Right lobe of liver (tissue), 4 donors: ENCODE data around the gene RNF19B.

Experiments used
- POLR2A ChIP-seq: fragments of 450-650 bp; IDR thresholded peaks from one replicate; pipeline ENCODE4 v1.6.1; 2017; ENCODE audit warnings: antibody characterized with exemption, mild to moderate bottlenecking
- TF ChIP-seq, protein P1 (sequence below), 4 donors: fragments of 200-600 bp in 3 of 4; fragments of 450-650 bp in 1 of 4; IDR thresholded peaks; one replicate each; pipeline versions ENCODE4 v1.5.1 to v1.8.0; 2016 to 2022; ENCODE audit warnings: antibody characterized with exemption in 4 of 4, mild to moderate bottlenecking in 2 of 4
- donor health status: DM: no; HTN: no; CAD: no.
- donor health status: DM: no; HTN: no; CAD: no.
- donor health status: DM: no; HTN: yes; CAD: no.

DNA sequence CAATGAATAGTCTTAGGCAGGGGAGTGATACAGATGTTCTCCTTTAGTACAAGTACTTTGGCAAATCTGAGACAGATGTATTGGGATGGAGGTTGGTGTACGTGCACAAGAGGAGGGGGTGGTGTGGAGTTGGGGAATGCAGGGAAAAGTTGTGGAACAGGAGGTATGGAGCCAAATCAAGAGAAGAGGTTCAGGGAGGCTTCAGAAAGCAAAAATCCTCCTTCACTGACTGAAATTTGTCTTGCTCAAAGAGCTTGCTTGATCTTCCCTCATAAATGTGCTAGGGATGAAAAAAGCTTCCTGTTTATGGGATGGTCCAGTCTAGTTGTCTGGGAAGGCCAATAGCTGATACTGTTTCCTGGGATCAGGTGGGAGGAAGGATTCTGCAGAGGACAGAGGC, 5.8 kb downstream of the RNF19B start:
- TF ChIP-seq, protein P1, sequence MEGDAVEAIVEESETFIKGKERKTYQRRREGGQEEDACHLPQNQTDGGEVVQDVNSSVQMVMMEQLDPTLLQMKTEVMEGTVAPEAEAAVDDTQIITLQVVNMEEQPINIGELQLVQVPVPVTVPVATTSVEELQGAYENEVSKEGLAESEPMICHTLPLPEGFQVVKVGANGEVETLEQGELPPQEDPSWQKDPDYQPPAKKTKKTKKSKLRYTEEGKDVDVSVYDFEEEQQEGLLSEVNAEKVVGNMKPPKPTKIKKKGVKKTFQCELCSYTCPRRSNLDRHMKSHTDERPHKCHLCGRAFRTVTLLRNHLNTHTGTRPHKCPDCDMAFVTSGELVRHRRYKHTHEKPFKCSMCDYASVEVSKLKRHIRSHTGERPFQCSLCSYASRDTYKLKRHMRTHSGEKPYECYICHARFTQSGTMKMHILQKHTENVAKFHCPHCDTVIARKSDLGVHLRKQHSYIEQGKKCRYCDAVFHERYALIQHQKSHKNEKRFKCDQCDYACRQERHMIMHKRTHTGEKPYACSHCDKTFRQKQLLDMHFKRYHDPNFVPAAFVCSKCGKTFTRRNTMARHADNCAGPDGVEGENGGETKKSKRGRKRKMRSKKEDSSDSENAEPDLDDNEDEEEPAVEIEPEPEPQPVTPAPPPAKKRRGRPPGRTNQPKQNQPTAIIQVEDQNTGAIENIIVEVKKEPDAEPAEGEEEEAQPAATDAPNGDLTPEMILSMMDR (IDR thresholded peaks at IDR 0.05): no peak
- no peak for TF ChIP-seq POLR2A
